H1 (cell line): Measurements from ENCODE around the gene TSPAN5. TPM values are rescaled to one million over a fixed set of nuclear protein-coding genes. Genes with fewer than 3 reads are reported as not detected.

Experiments
- TAF1 ChIP-seq: IDR thresholded peaks from 2 replicates; pipeline ENCODE4 v1.6.1; 2011; ENCODE audit warnings: mild to moderate bottlenecking, low read depth, low read length
- USF2 ChIP-seq: IDR thresholded peaks from 2 replicates; pipeline ENCODE4 v1.6.1; 2011; ENCODE audit warnings: low read length, improper control_type of control experiment
- polyA plus RNA-seq, 7 experiments: library from polyadenylated mRNA; depleted of rRNA in 3 of 7; stranded (reverse) in 5 of 7; unstranded in 2 of 7; fragments of >200 nt in 5 of 7; fragments of 200-250 nt in 2 of 7; gene quantifications; 1 replicate in 5 of 7; 2 replicates in 1 of 7; 4 replicates in 1 of 7; pipeline versions ENCODE4 v1.2.1 to v1.2.3, GENCODE V29; 2011 to 2013; ENCODE audit warnings: missing spikeins in 2 of 7, mixed read lengths in 2 of 7
- total RNA-seq: library from RNA; stranded (reverse); fragmentation: NEBNext Ultra II Directional; extraction: Animal tissue kit (Norgen Biotek cat#: 25700); gene quantifications from 2 replicates; pipeline ENCODE4 v1.2.1, GENCODE V29; 2021

Gene TSPAN5
- total and polyA plus RNA-seq, 2 of the 8 experiments (the other 6 are each of a cell fraction or from before 2014, with no cell fraction given) = 17.6 to 21.2 TPM

- TF ChIP-seq TAF1 (no peak), USF2 (no peak)
Measured at GRCh38 chr4:98570151-98570797, 88.1 kb downstream of the TSPAN5 start (continued).
